T-cell (primary cell): ENCODE results near the gene ABCG1. TPM values are rescaled to one million over a fixed set of nuclear protein-coding genes. Genes with fewer than 3 reads are reported as not detected.

Source experiments
- ATAC-seq, 4 experiments: fragments of 200-7000 bp in 3 of 4; fragments of 150-1000 bp in 1 of 4; cut with Tn5 transposase; replicated peaks in 1 of 4; 1 replicate in 3 of 4; 2 replicates in 1 of 4; pipeline ENCODE4 v1.10.0; 2021; ENCODE audit warnings: moderate library complexity in 3 of 4, mild to moderate bottlenecking in 2 of 4, moderate number of reproducible peaks in 1 of 4
- CTCF ChIA-PET, 2 donors: fragments of 300-600 bp; sonication (Branson Sonifier 250); formaldehyde crosslinking; loops; one replicate each; lab custom pipeline; 2022; ENCODE audit warnings: antibody characterized with exemption in 2 of 2; lab: Charles Lee
- POLR2A ChIA-PET, 2 donors: fragments of 300-600 bp; sonication (Branson Sonifier 250); formaldehyde crosslinking; loops; one replicate each; lab custom pipeline; 2022; ENCODE audit warnings: antibody characterized with exemption in 2 of 2; lab: Charles Lee
- DNase-seq, 35 experiments: peaks; one replicate each; pipeline versions ENCODE4 v3.0.0 to v3.0.0-alpha.2; 2013 to 2023
- H3K27ac ChIP-seq: one replicate; pipeline ENCODE4 v1.5.1; 2013; ENCODE audit warnings: low read length
- H3K27me3 ChIP-seq, 2 experiments: replicated peaks in 1 of 2; 1 replicate in 1 of 2; 2 replicates in 1 of 2; pipeline versions ENCODE4 v1.6.1 to v1.7.0; 2013; ENCODE audit warnings: low read length in 1 of 2, mixed read lengths in 1 of 2; ENCODE audit not compliant: control insufficient read depth in 2 of 2, insufficient read depth in 2 of 2; ENCODE audit errors: extremely low read depth in 1 of 2
- H3K36me3 ChIP-seq, 2 donors: 1 replicate in 1 of 2; 2 replicates in 1 of 2; pipeline versions ENCODE4 v1.6.1 to v1.7.0; 2013; ENCODE audit warnings: low read length in 1 of 2; ENCODE audit not compliant: control insufficient read depth in 2 of 2, insufficient read depth in 1 of 2; ENCODE audit errors: extremely low read depth in 1 of 2
- H3K4me1 ChIP-seq, 2 experiments: 1 replicate in 1 of 2; 2 replicates in 1 of 2; pipeline versions ENCODE4 v1.6.1 to v1.7.0; 2013; ENCODE audit warnings: low read length in 2 of 2, mixed read lengths in 1 of 2; ENCODE audit not compliant: insufficient read depth in 2 of 2, control insufficient read depth in 1 of 2; ENCODE audit errors: extremely low read depth in 1 of 2
- H3K4me3 ChIP-seq, 2 donors: 1 replicate in 1 of 2; 2 replicates in 1 of 2; pipeline versions ENCODE4 v1.5.1 to v1.7.0; 2013; ENCODE audit warnings: mild to moderate bottlenecking in 2 of 2, low read length in 1 of 2, moderate library complexity in 1 of 2; ENCODE audit not compliant: control insufficient read depth in 1 of 2; ENCODE audit errors: extremely low read depth in 1 of 2
- H3K9me3 ChIP-seq: 2 replicates; pipeline ENCODE4 v1.7.0; 2013
- H3K27ac Mint-ChIP-seq, 2 donors: one replicate each; pipeline ENCODE4 v1.8.0; 2020 to 2021; ENCODE audit warnings: mild to moderate bottlenecking in 2 of 2, mixed read lengths in 2 of 2
- H3K27me3 Mint-ChIP-seq, 2 donors: one replicate each; pipeline ENCODE4 v1.8.0; 2021 to 2022; ENCODE audit warnings: mixed read lengths in 2 of 2
- H3K36me3 Mint-ChIP-seq: one replicate; pipeline ENCODE4 v1.8.0; 2021; ENCODE audit warnings: mixed read lengths
- H3K4me1 Mint-ChIP-seq, 3 donors: one replicate each; pipeline ENCODE4 v1.8.0; 2020 to 2022; ENCODE audit warnings: mixed read lengths in 3 of 3, mild to moderate bottlenecking in 1 of 3
- H3K4me3 Mint-ChIP-seq, 3 donors: one replicate each; pipeline ENCODE4 v1.8.0; 2020 to 2022; ENCODE audit warnings: mild to moderate bottlenecking in 3 of 3, mixed read lengths in 3 of 3, moderate library complexity in 3 of 3
- H3K9me3 Mint-ChIP-seq, 3 donors: one replicate each; pipeline ENCODE4 v1.8.0; 2020 to 2022; ENCODE audit warnings: mixed read lengths in 3 of 3
- WGBS: methylation state at CpG from one replicate; pipeline ENCODE4 v1.1.5; 2013; ENCODE audit warnings: missing lambda C conversion rate; ENCODE audit not compliant: insufficient coverage; 5-methylcytosine and 5-hydroxymethylcytosine counted together
- total RNA-seq, 35 experiments: library from RNA in 6 of 35; stranded (reverse) in 6 of 35; fragments of 120-200 nt in 1 of 35; gene quantifications; one replicate each; pipeline versions ENCODE4 v1.2.1 to v1.2.4 and lab custom pipeline; 2013 to 2026

ABCG1 gene
- total RNA-seq, 5 donors from 2014 or later (not counting 1 experiment from before 2014, with no cell fraction given), result 4.1 to 51.1 (median 6.2) TPM

DNA sequence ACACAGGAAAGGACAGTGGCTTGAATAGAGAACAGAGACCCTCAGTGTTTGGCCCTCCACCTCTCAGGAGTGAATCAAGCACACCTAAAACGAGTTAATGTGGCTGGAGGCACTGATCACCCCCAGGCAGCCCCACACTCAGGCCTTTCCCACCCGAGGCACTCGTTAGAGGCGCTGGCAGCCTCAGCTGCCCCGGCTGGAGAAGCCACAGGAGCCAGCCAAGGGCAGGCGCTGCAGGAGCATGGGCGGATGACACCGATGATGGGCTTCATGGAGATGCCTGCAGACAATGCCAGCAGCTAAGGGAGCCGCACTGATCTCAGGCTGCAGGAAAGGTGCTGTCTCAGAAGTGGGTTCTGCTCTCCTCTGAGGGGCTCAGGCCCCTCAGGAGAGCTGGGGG lies 24.1 kb upstream of the ABCG1 start:
- no peaks in the 10 kb centered on the region for H3K36me3 ChIP-seq
- CTCF ChIA-PET, result no interaction called here
- WGBS, result 98% methylated on average over 9 of the region's 9 CpGs
- POLR2A ChIA-PET, result interaction anchor here in 1 of 2 donors (0.6 kb wide), 1 partner anchor 31 kb away, joined by 9 read pairs; no protein-coding TSS in a partner anchor
- no peaks in the 10 kb centered on the region for H3K27me3 ChIP-seq
- no peak for ATAC-seq
- Mint-ChIP-seq H3K4me3 (no peak overlapping the region), H3K36me3 (no peaks in the 10 kb centered on the region), H3K27me3 (no peaks in the 10 kb centered on the region), H3K4me1 (peaks cover 72 to 82% (median 75%) of the 10 kb centered on the region in 3 donors), H3K9me3 (no peaks in the 10 kb centered on the region), H3K27ac (peak overlapping the region in 1 of 2 donors; percentile 6)
- peaks cover 53 to 67% of the 10 kb centered on the region in 2 experiments for H3K4me1 ChIP-seq
- no peaks in the 10 kb centered on the region for H3K9me3 ChIP-seq
- no peak overlapping the region for H3K27ac ChIP-seq
- no peak for DNase-seq
- H3K4me3 ChIP-seq, result no peak overlapping the region

DNA sequence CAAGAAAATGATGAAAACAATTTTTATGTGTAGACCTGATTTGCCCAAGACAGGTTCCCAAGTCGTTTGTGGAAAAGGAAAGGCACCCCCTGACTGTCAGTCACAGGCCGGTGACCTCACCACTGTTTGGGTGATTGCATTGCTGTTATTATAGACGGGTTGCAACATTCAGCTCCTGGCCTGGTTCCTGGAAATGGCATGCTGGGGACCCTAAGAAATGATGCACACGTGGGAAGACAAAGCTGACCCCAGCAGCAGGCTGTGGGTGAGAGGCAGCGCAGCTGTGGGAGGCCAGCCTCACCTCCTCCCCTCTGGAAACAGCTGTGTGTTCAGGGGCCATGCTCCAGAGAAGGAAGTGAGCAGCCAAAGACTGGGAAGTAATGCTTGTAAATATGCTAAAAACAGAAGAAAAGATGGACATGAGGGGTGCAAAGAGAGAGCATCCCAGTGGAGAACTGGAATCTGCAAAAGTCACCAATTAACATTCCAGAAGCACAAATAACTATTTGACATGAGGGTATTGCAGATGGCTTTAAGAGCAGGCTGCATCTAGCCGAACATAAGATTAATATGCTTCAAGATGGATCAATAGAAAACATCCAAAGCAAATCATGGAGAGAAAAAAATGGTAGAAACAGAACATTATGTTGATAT lies 23.4 kb upstream of the ABCG1 start:
- Mint-ChIP-seq H3K9me3 (no peaks in the 10 kb centered on the region), H3K27me3 (no peaks in the 10 kb centered on the region), H3K27ac (no peak overlapping the region), H3K4me1 (peaks cover 72 to 82% (median 73%) of the 10 kb centered on the region in 3 donors), H3K4me3 (no peak overlapping the region), H3K36me3 (no peaks in the 10 kb centered on the region)
- no peak overlapping the region for H3K4me3 ChIP-seq
- H3K27ac ChIP-seq, result no peak overlapping the region
- no peaks in the 10 kb centered on the region for H3K27me3 ChIP-seq
- H3K36me3 ChIP-seq, result no peaks in the 10 kb centered on the region
- H3K9me3 ChIP-seq, result no peaks in the 10 kb centered on the region
- CTCF ChIA-PET, result no interaction called here
- no peak for ATAC-seq
- peak in 1 of 35 experiments; percentile 37 for DNase-seq
- H3K4me1 ChIP-seq, result peaks cover 50 to 67% of the 10 kb centered on the region in 2 experiments
- POLR2A ChIA-PET, result interaction anchor here in 1 of 2 donors (0.6 kb wide), 1 partner anchor 31 kb away, joined by 9 read pairs; no protein-coding TSS in a partner anchor
- WGBS, result 14% methylated on average over 1 of the region's 6 CpGs

DNA sequence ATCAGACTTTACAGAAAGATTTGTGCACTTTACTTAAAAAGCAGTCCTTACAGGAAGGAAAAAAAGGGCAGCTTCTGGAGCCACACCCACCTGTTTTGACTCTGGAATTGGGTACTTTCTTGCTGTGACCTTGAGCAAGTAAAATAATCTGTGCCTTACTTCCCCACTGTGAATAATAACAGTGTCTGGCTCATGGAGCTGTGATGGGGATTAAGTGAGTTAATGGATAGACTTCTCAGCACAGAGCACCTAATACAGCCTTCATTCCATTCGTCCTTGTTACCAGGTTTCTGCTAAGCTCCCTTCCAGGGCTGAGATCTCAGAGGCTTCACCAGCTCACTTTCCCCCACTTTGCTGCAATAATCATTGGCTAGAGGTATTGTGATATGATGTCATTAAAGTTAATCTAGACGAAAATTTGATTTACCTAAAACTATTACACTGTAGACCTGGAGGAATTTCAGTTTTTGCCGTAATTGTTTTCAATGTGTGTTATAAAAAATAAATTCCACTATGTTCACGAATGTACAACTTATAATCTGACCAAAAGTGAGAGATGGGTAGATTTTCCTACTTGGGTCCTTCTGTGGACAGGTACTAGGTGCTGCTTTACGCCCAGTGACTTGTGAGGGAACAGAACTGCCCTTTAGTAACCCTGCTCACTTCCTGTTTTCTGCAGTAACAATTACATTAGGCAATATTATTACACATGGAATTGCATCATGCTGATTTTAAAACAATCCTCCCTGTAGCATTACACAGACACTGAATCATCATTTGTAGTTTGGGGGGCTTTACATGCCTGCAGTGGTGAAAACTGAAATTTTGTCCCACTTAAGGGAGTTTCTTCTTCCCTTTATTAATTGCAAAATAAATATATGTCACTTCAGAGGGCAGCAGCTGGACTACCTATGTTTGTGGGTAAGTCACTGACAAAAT lies 19.7 kb upstream of the ABCG1 start:
- Histone ChIP-seq H3K4me1 (peaks cover 31 to 50% of the 10 kb centered on the region in 2 experiments), H3K4me3 (no peak overlapping the region), H3K27ac (peak overlapping the region; percentile 14), H3K36me3 (no peaks in the 10 kb centered on the region), H3K9me3 (no peaks in the 10 kb centered on the region), H3K27me3 (no peaks in the 10 kb centered on the region)
- ATAC-seq (peak; percentile 76 to 86 (median 84)), DNase-seq (peak in 11 of 35 experiments; percentile 9 to 66 (median 27))
- no peaks in the 10 kb centered on the region for H3K27me3 Mint-ChIP-seq
- peak overlapping the region; percentile 79 to 83 for H3K27ac Mint-ChIP-seq
- POLR2A ChIA-PET, result interaction anchor here (0.6 to 1.3 kb wide), 4 partner anchors 21 to 778 kb away, joined by 3 to 6 read pairs (median 4); no protein-coding TSS in a partner anchor
- no peaks in the 10 kb centered on the region for H3K36me3 Mint-ChIP-seq
- no peaks in the 10 kb centered on the region for H3K9me3 Mint-ChIP-seq
- peak overlapping the region; percentile 5 to 62 (median 43) for H3K4me3 Mint-ChIP-seq
- no CpG with 5 or more reads among the region's 5 CpGs for WGBS
- CTCF ChIA-PET, result interaction anchor here in 1 of 2 donors (0.8 to 1.8 kb wide), 4 partner anchors 21 to 60 kb away, joined by 3 to 12 read pairs (median 4); no protein-coding TSS in a partner anchor
- peaks cover 55 to 74% (median 63%) of the 10 kb centered on the region in 3 donors for H3K4me1 Mint-ChIP-seq

DNA sequence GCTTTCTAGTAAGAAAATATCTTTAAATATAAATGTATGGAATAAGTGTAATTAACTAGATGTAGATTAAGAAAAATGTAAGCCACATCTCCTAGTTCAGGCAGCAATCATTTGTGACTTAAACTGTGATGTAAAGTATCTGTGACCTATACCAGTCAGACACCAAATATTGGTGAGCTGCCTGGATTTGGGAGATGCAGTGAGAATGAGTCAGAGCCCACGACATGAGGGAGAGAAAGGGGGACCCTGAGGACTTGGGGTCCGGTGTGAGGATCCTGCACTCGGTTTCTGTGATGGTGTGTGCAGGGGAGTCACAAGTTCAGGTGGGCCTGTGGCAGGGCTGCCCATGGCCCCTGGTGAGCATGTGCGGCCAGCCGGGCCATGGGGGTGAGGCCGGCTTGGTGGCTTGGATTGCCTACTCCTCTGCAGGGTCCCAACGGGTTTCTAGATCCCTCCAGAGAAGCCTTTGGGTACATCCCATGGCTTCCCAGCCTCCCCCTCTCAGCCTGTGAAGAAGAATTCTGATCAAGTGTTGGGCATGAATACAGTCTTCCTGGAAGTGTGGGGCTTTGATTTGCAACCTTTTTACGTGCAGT lies 19.0 kb upstream of the ABCG1 start:
- H3K4me1 ChIP-seq, result peaks cover 31 to 42% of the 10 kb centered on the region in 2 experiments
- Mint-ChIP-seq H3K36me3 (no peaks in the 10 kb centered on the region), H3K27ac (peak overlapping the region; percentile 59 to 83), H3K4me3 (peak overlapping the region in 1 of 3 donors; percentile 62), H3K9me3 (no peaks in the 10 kb centered on the region), H3K27me3 (no peaks in the 10 kb centered on the region), H3K4me1 (peaks cover 52 to 69% (median 56%) of the 10 kb centered on the region in 3 donors)
- H3K27me3 ChIP-seq, result no peaks in the 10 kb centered on the region
- no peaks in the 10 kb centered on the region for H3K9me3 ChIP-seq
- ATAC-seq (no peak), DNase-seq (peak in 1 of 35 experiments; percentile 10)
- no peaks in the 10 kb centered on the region for H3K36me3 ChIP-seq
- POLR2A ChIA-PET, result interaction anchor here (0.5 to 1.0 kb wide), 2 partner anchors 20 kb away, joined by 3 to 5 read pairs; no protein-coding TSS in a partner anchor
- CTCF ChIA-PET, result interaction anchor here in 1 of 2 donors (1.8 to 1.9 kb wide), 2 partner anchors 21 to 39 kb away, joined by 10 to 12 read pairs; no protein-coding TSS in a partner anchor
- H3K27ac ChIP-seq, result peak overlapping the region; percentile 14
- WGBS, result 88% methylated on average over 8 of the region's 8 CpGs
- H3K4me3 ChIP-seq, result no peak overlapping the region

DNA sequence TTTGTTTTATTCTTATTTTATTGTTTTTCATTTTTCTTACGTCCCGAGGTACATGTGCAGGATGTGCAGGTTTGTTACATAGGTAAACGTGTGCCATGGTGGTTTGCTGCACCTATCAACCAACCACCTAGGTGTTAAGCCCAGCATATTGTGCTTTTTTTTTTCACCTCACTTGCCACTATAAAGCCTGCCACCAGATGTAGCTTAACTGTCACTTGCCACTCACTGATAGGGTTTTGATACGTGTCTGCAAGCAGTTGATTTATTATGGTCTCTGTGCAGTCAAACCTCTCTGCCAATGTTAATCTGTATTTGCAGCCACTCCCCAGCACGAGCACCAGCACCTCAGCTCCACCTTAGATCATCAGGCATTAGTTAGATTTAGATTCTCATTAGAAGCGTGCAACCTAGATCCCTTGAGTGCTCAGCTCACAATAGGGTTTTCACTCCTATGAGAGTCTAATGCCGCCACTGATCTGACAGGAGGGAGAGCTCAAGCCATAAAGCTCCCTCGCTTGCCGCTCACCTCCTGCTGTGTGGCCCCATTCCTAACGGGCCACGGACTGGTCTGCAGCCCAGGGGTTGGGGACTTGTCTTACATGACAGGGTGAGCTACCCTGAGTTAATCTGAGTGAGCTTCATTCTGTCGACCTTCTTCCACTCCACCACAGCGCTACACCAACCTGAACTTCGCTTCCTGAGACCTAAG lies 17.9 kb upstream of the ABCG1 start:
- H3K4me1 Mint-ChIP-seq, result peaks cover 48 to 60% (median 54%) of the 10 kb centered on the region in 3 donors
- POLR2A ChIA-PET, result interaction anchor here (0.6 to 0.9 kb wide), 3 partner anchors 19 to 1505 kb away, joined by 4 to 7 read pairs (median 4); no protein-coding TSS in a partner anchor
- DNase-seq, result peak in 17 of 35 experiments; percentile 10 to 70 (median 29)
- H3K27me3 Mint-ChIP-seq, result no peaks in the 10 kb centered on the region
- H3K9me3 Mint-ChIP-seq, result no peaks in the 10 kb centered on the region
- H3K27ac Mint-ChIP-seq, result peak overlapping the region; percentile 43 to 74
- H3K9me3 ChIP-seq, result no peaks in the 10 kb centered on the region
- H3K27me3 ChIP-seq, result no peaks in the 10 kb centered on the region
- no peaks in the 10 kb centered on the region for H3K36me3 ChIP-seq
- CTCF ChIA-PET, result interaction anchor here in 1 of 2 donors (0.8 to 1.9 kb wide), 5 partner anchors 13 to 68 kb away, joined by 3 to 10 read pairs (median 8); no protein-coding TSS in a partner anchor
- H3K4me1 ChIP-seq, result peaks cover 31 to 37% of the 10 kb centered on the region in 2 experiments
- no peak overlapping the region for H3K4me3 ChIP-seq
- H3K36me3 Mint-ChIP-seq, result no peaks in the 10 kb centered on the region
- ATAC-seq, result peak in 3 of 4 experiments; percentile 22 to 81 (median 35)
- H3K4me3 Mint-ChIP-seq, result peak overlapping the region in 1 of 3 donors; percentile 54
- no peak overlapping the region for H3K27ac ChIP-seq
- WGBS, result 81% methylated on average over 7 of the region's 14 CpGs
